ENCODE measurements around the gene ANXA3. TPM values are rescaled to one million over a fixed set of nuclear protein-coding genes. Genes with fewer than 3 reads are reported as not detected.
A peak's percentile ranks its signal among the peaks of the same experiment; 100 is the strongest.

Gene ANXA3
- total and polyA plus RNA-seq, 2 donors (not counting 1 experiment from before 2014, with no cell fraction given) = not detected

DNA sequence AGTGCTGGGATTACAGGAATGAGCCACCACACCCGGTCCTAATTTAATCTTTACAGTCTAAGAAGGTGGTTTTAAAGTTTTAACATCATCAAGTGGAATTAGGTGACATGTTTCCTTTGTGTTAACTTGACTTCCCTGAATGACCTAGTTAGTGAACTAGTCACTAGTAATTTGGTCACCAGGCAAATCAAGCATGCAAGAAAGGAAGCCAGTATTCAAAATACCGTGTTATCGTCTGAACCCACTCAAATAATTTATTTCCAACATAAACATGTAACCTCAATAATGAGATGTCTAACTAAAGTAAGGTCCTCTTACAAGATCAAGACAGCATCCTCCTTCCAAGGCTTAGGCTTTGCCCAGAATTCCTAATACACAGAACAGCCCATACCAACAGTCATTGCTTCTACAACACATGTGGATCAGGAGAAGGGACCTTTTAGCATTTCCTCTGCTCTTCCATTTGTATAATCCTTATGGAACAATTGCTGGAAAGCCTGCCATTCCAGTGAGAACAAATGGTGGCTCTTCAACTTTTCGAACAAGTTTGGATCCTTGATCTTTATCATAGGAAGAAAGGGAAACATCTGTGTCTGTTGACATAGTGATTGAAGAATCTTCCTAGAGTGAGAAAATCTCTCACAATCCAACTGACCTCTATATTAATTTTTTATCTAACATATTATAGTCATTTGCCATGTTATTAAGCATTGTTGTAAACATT, 97.2 kb downstream of the ANXA3 start:
- intact Hi-C loops (cut with micrococcal nuclease) = loop anchor here (10.0 kb wide), 1 partner anchor 216 kb away; no protein-coding TSS in a partner anchor
- Mint-ChIP-seq H3K4me3 (no peak overlapping the region), H3K27ac (no peak overlapping the region), H3K4me1 (peaks cover 43% of the 10 kb centered on the region), H3K9me3 (ENCODE audit: insufficient read depth) (no peaks in the 10 kb centered on the region), H3K27me3 (no peaks in the 10 kb centered on the region)
- Histone ChIP-seq H3K4me2 (replicated peaks; ENCODE audit: low read depth, low read length, poor library complexity, severe bottlenecking) (peak overlapping the region; percentile 9), H3K79me2 (ENCODE audit: control insufficient read depth, insufficient read depth, low read length) (peaks cover 3% of the 10 kb centered on the region), H3K27me3 (replicated peaks in 1 of 4; ENCODE audit: control extremely low read depth in 1 of 4, control insufficient read depth in 3 of 4, insufficient read depth in 4 of 4, low read length in 3 of 4) (no peaks in the 10 kb centered on the region), H2AFZ (ENCODE audit: insufficient read depth, low read depth, low read length, poor library complexity, severe bottlenecking) (no peak overlapping the region), H4K20me1 (ENCODE audit: control insufficient read depth, insufficient read depth, low read length, poor library complexity, severe bottlenecking) (no peaks in the 10 kb centered on the region), H3K27ac (ENCODE audit: low read length in 2 of 2) (no peak overlapping the region), H3K4me1 (ENCODE audit: control insufficient read depth in 2 of 2, insufficient read depth in 2 of 2, low read length in 2 of 2) (peaks cover 32 to 38% of the 10 kb centered on the region in 2 donors), H3K36me3 (replicated peaks in 1 of 2; ENCODE audit: control extremely low read depth in 1 of 2, control insufficient read depth in 1 of 2, extremely low read depth in 1 of 2, insufficient read depth in 2 of 2, low read length in 1 of 2) (no peaks in the 10 kb centered on the region), H3K9me3 (ENCODE audit: control extremely low read depth in 1 of 3, control insufficient read depth in 2 of 3, insufficient read depth in 1 of 3, low read length in 2 of 3) (no peaks in the 10 kb centered on the region), H3K9ac (ENCODE audit: low read length) (no peak overlapping the region), H3K4me3 (ENCODE audit: control extremely low read depth in 1 of 5, extremely low read depth in 1 of 5, insufficient read depth in 1 of 5, low read depth in 2 of 5, low read length in 4 of 5) (no peak overlapping the region)
- TF ChIP-seq, protein P1, sequence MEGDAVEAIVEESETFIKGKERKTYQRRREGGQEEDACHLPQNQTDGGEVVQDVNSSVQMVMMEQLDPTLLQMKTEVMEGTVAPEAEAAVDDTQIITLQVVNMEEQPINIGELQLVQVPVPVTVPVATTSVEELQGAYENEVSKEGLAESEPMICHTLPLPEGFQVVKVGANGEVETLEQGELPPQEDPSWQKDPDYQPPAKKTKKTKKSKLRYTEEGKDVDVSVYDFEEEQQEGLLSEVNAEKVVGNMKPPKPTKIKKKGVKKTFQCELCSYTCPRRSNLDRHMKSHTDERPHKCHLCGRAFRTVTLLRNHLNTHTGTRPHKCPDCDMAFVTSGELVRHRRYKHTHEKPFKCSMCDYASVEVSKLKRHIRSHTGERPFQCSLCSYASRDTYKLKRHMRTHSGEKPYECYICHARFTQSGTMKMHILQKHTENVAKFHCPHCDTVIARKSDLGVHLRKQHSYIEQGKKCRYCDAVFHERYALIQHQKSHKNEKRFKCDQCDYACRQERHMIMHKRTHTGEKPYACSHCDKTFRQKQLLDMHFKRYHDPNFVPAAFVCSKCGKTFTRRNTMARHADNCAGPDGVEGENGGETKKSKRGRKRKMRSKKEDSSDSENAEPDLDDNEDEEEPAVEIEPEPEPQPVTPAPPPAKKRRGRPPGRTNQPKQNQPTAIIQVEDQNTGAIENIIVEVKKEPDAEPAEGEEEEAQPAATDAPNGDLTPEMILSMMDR (IDR thresholded peaks at IDR 0.05) = no peak
- TF ChIP-seq EZH2 (IDR thresholded peaks at IDR 0.05; ENCODE audit: borderline replicate concordance, insufficient read depth, low read depth, low read length, poor library complexity, severe bottlenecking) = no peak
- ATAC-seq (ENCODE audit: low read depth) (no peak), DNase-seq (no peak)
- CTCF ChIA-PET = interaction anchor here (8.0 kb wide), 1 partner anchor 36 kb away, joined by 84 read pairs; no protein-coding TSS in a partner anchor
- POLR2A ChIA-PET = no interaction called here
- 49% methylated on average over 3 of the region's 4 CpGs for WGBS (ENCODE audit: insufficient coverage)

Data from B cell (primary cell).